GM23248 (cell line): ENCODE measurements around the gene SLC4A2. TPM values are rescaled to one million over a fixed set of nuclear protein-coding genes. Genes with fewer than 3 reads are reported as not detected.

Experiments used
- DNase-seq: peaks from one replicate; pipeline ENCODE4 v3.0.0-alpha.2; 2015
- H2AFZ ChIP-seq: fragments of 200-600 bp; sonication (generic); 2 replicates; pipeline ENCODE4 v1.6.1; 2016; ENCODE audit warnings: antibody characterized with exemption
- H3F3A ChIP-seq: fragments of 200-600 bp; sonication (generic); 2 replicates; pipeline ENCODE4 v1.6.1; 2016; ENCODE audit warnings: mild to moderate bottlenecking, antibody characterized with exemption, mixed run types; ENCODE audit not compliant: insufficient read depth
- H3K27ac ChIP-seq: fragments of 200-600 bp; sonication (generic); 2 replicates; pipeline ENCODE4 v1.5.1; 2016; ENCODE audit warnings: mild to moderate bottlenecking
- H3K27me3 ChIP-seq: fragments of 200-600 bp; sonication (generic); replicated peaks from 2 replicates; pipeline ENCODE4 v1.6.1; 2016; ENCODE audit warnings: mild to moderate bottlenecking; ENCODE audit not compliant: insufficient read depth
- H3K36me3 ChIP-seq: fragments of 200-600 bp; sonication (generic); 2 replicates; pipeline ENCODE4 v1.6.1; 2016; ENCODE audit warnings: low read depth, mild to moderate bottlenecking
- H3K4me1 ChIP-seq: fragments of 200-600 bp; sonication (generic); 2 replicates; pipeline ENCODE4 v1.6.1; 2016; ENCODE audit warnings: mild to moderate bottlenecking; ENCODE audit not compliant: insufficient read depth
- H3K4me2 ChIP-seq: fragments of 200-600 bp; sonication (generic); one replicate; pipeline ENCODE4 v1.6.1; 2016; ENCODE audit warnings: mild to moderate bottlenecking; ENCODE audit not compliant: unreplicated experiment
- H3K4me3 ChIP-seq: fragments of 200-600 bp; sonication (generic); 2 replicates; pipeline ENCODE4 v1.5.1; 2016; ENCODE audit warnings: mild to moderate bottlenecking
- H3K79me2 ChIP-seq: fragments of 200-600 bp; sonication (generic); 2 replicates; pipeline ENCODE4 v1.6.1; 2016; ENCODE audit warnings: mild to moderate bottlenecking; ENCODE audit not compliant: insufficient read depth
- H3K9ac ChIP-seq: fragments of 200-600 bp; sonication (generic); 2 replicates; pipeline ENCODE4 v1.6.1; 2016; ENCODE audit warnings: mild to moderate bottlenecking
- H3K9me2 ChIP-seq: fragments of 200-600 bp; sonication (generic); 2 replicates; pipeline ENCODE4 v1.6.1; 2016; ENCODE audit warnings: mixed run types, mild to moderate bottlenecking, moderate library complexity; ENCODE audit not compliant: insufficient read depth
- H3K9me3 ChIP-seq: fragments of 200-600 bp; sonication (generic); one replicate; pipeline ENCODE4 v1.6.1; 2017; ENCODE audit warnings: low read depth
- H4K20me1 ChIP-seq: fragments of 200-600 bp; sonication (generic); 2 replicates; pipeline ENCODE4 v1.6.0; 2016; ENCODE audit not compliant: insufficient read depth
- EZH2 ChIP-seq: fragments of 200-600 bp; sonication (generic); IDR thresholded peaks from 2 replicates; pipeline ENCODE4 v1.6.1; 2018; ENCODE audit warnings: antibody characterized with exemption, mild to moderate bottlenecking; ENCODE audit not compliant: insufficient read depth, poor library complexity, severe bottlenecking
- EZH2phosphoT487 ChIP-seq: fragments of 200-600 bp; sonication (generic); IDR thresholded peaks from 2 replicates; pipeline ENCODE4 v1.6.1; 2018; ENCODE audit warnings: antibody characterized with exemption, moderate library complexity, mild to moderate bottlenecking, low read depth; ENCODE audit not compliant: insufficient read depth
- WGBS, 2 experiments: methylation state at CpG; one replicate each; pipeline ENCODE4 v1.1.6; 2015 to 2017; ENCODE audit warnings: low lambda C conversion rate in 2 of 2, low coverage in 1 of 2; ENCODE audit errors: missing lambda C conversion rate in 2 of 2; 5-methylcytosine and 5-hydroxymethylcytosine counted together
- in situ Hi-C: fragments of 300-500 bp; cut with MboI; formaldehyde crosslinking; loops from 2 replicates; pipeline ENCODE4 v1.15.0; 2020
- polyA plus RNA-seq: library from polyadenylated mRNA; unstranded; fragments of >200 nt; fragmentation: Nextera tagmentation; extraction: Ambion mirVana; gene quantifications from 2 replicates; pipeline ENCODE4 v1.2.1, GENCODE V29; 2016
- total RNA-seq: library from RNA; depleted of rRNA; stranded (reverse); fragments of >200 nt; shearing (Covaris generic); gene quantifications from 2 replicates; pipeline ENCODE4 v1.2.3, GENCODE V29; 2014

The SLC4A2 gene
- total and polyA plus RNA-seq, 2 experiments from 2014 or later: 59.4 to 94.6 TPM

DNA sequence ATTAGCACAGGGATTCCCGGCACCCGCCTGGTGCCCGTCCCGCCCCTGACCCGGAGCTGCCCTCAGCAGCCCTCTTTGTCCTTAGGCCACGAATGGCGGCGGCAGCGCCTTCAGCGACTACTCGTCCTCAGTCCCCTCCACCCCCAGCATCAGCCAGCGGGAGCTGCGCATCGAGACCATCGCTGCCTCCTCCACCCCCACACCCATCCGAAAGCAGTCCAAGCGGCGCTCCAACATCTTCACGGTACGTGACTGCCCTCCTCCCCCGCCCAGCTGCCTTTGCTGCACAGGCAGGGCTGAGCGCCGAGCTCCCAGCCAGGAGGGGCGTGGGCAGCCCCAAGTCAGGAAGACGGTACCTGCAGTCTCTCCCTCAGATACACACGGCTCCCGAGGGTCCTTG lies 60.5 kb downstream of the SLC4A2 start:
- TF ChIP-seq EZH2phosphoT487 (no peak), EZH2 (no peak)
- no peak for DNase-seq
- peaks cover 6% of the 10 kb centered on the region for H3K36me3 ChIP-seq
- no peak overlapping the region for H3K4me3 ChIP-seq
- no peaks in the 10 kb centered on the region for H3K4me1 ChIP-seq
- no peak overlapping the region for H3K27ac ChIP-seq
- H2AFZ ChIP-seq: no peak overlapping the region
- no peaks in the 10 kb centered on the region for H3K27me3 ChIP-seq
- H3K9me2 ChIP-seq: no peaks in the 10 kb centered on the region
- H3K9me3 ChIP-seq: no peaks in the 10 kb centered on the region
- H4K20me1 ChIP-seq: no peaks in the 10 kb centered on the region
- peaks cover 16% of the 10 kb centered on the region for H3K79me2 ChIP-seq
- WGBS, 2 experiments: 98% methylated on average over 26 to 27 of the region's 27 CpGs
- no peaks in the 10 kb centered on the region for H3F3A ChIP-seq
- in situ Hi-C loops: no loop called here
- no peak overlapping the region for H3K9ac ChIP-seq
- H3K4me2 ChIP-seq: no peak overlapping the region

DNA sequence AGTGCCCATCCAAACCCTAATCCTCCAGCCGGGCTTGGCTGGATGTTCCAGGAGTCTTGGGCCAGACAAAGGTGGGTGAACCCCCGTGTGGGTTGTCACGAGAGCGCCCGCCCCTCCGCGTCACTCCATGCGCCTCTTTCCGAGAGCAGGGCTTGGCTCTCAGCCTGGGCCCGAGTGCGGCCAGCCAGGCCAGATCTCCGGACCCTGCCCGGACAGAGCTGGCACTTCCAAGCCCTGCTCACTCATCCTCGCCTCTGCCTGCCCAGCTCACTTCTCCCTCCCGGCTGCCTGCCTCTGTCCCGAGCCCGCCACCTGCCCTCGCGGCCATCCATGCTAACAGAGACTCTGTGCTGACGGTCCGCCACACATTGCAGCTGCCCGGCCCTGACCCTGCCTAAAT lies 61.5 kb downstream of the SLC4A2 start:
- H3K4me2 ChIP-seq: no peak overlapping the region
- H3K27me3 ChIP-seq: no peaks in the 10 kb centered on the region
- peaks cover 11% of the 10 kb centered on the region for H3K79me2 ChIP-seq
- H3K4me3 ChIP-seq: no peak overlapping the region
- peaks cover 6% of the 10 kb centered on the region for H3K36me3 ChIP-seq
- H3K9ac ChIP-seq: no peak overlapping the region
- no peak overlapping the region for H2AFZ ChIP-seq
- no peak overlapping the region for H3K27ac ChIP-seq
- no peak for DNase-seq
- in situ Hi-C loops: no loop called here
- H3F3A ChIP-seq: no peaks in the 10 kb centered on the region
- H3K9me2 ChIP-seq: no peaks in the 10 kb centered on the region
- no peaks in the 10 kb centered on the region for H3K4me1 ChIP-seq
- H4K20me1 ChIP-seq: no peaks in the 10 kb centered on the region
- WGBS, 2 experiments: 88 to 89% methylated on average over 12 to 22 of the region's 22 CpGs
- H3K9me3 ChIP-seq: no peaks in the 10 kb centered on the region
- no peak for TF ChIP-seq EZH2phosphoT487
- no peak for TF ChIP-seq EZH2

DNA sequence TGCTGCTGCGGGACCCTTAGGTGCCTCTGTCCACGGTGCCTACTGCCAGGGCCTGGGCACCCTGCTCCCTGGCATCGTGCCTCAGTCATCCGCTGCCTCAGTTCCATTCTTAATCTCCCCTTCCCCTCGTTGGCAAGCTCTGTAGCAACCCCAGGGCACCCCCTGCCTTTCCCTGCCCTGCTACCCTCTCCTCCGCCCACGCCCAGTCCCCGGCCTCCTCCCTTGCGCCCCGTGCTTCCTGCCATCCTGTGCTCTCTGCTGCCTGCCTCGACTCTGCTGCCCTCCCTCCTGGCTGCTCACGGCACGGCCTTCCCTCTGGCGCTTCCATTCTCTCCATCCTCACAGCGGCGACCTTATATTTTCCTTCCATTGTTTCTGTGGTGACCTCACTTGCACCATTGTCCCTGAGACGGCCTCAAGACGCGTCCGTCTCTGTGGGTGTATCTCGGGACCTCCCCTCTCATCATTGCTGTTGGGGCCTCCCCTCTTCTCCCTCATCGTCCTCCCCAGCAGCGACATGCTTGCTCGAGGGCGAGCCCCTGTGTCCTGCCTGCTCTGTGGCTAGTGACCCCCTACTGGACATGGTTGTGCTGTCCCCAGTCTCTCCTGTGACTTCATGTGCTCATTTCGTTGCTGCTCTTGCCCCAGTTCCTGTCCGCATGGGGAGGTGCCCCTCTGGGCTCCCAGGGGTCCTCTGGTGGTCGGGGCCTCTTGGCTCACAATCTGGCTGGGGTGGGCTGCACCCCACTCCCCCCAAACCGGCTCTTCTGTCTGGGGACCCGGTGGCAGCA lies 62.2 kb downstream of the SLC4A2 start:
- Histone ChIP-seq H2AFZ (no peak overlapping the region), H3K4me3 (no peak overlapping the region), H4K20me1 (no peaks in the 10 kb centered on the region), H3K9me3 (no peaks in the 10 kb centered on the region), H3K36me3 (peaks cover 6% of the 10 kb centered on the region), H3K27me3 (no peaks in the 10 kb centered on the region), H3K4me2 (no peak overlapping the region), H3K9ac (no peak overlapping the region), H3K4me1 (no peaks in the 10 kb centered on the region), H3K27ac (no peak overlapping the region), H3K79me2 (peaks cover 10% of the 10 kb centered on the region), H3K9me2 (no peaks in the 10 kb centered on the region), H3F3A (no peaks in the 10 kb centered on the region)
- WGBS, 2 experiments: 91% methylated on average over 24 to 30 of the region's 30 CpGs
- DNase-seq: no peak
- in situ Hi-C loops: no loop called here
- TF ChIP-seq EZH2phosphoT487 (no peak), EZH2 (no peak)

DNA sequence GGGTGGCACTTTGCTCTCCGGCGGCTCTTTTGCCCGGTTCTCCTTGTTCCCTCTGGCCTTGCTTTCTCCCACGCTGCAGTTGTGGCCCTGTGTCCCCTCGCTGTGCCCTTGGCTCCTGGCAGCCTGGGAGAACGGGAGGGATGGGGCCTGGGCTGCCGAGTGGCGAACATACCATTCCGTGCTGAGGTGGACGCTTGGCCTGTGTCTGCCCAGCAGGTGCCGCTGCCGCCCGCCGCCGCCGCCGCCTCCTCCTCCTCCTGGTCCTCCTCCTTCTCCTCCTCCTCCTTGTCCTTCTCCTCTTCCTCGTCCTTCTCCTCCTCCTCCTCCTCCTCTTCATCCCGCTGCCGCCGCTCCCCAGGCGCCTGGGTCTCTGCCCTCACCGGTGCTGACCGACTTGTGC lies 62.9 kb downstream of the SLC4A2 start:
- in situ Hi-C loops: no loop called here
- Histone ChIP-seq H3K27ac (no peak overlapping the region), H3K9ac (no peak overlapping the region), H3K4me1 (no peaks in the 10 kb centered on the region), H3K4me2 (no peak overlapping the region), H3K9me2 (no peaks in the 10 kb centered on the region), H3K36me3 (peaks cover 6% of the 10 kb centered on the region), H3K9me3 (no peaks in the 10 kb centered on the region), H3K27me3 (no peaks in the 10 kb centered on the region), H3K79me2 (peaks cover 11% of the 10 kb centered on the region), H4K20me1 (no peaks in the 10 kb centered on the region), H3K4me3 (no peak overlapping the region), H2AFZ (no peak overlapping the region), H3F3A (no peaks in the 10 kb centered on the region)
- no peak for DNase-seq
- TF ChIP-seq EZH2phosphoT487 (no peak), EZH2 (no peak)
- WGBS, 2 experiments: 91% methylated on average over 6 to 24 of the region's 24 CpGs

DNA sequence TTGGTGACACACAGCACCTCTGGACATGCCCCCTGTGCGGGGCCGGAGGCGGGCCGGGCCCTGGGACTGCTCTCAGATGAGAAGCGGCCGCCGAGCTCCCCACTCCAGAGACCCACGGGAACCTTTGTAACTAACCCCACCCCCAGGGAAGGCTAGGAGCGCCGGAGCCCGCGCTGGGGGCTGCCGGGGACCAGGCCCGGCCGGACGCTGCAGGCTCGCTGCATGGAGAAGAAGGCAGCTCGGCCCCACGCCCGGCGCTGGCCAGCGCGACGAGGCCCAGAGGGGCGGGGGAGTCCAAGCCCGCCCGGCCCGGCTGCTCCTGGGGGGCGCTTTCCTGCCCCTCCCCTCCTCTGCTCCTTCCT lies 63.4 kb downstream of the SLC4A2 start:
- no peak for DNase-seq
- in situ Hi-C loops: no loop called here
- Histone ChIP-seq H3K27ac (no peak overlapping the region), H3F3A (no peaks in the 10 kb centered on the region), H3K36me3 (peaks cover 6% of the 10 kb centered on the region), H3K9ac (no peak overlapping the region), H2AFZ (no peak overlapping the region), H3K27me3 (no peaks in the 10 kb centered on the region), H3K4me2 (no peak overlapping the region), H3K4me3 (no peak overlapping the region), H3K79me2 (peaks cover 11% of the 10 kb centered on the region), H3K4me1 (no peaks in the 10 kb centered on the region), H3K9me3 (no peaks in the 10 kb centered on the region), H4K20me1 (no peaks in the 10 kb centered on the region), H3K9me2 (no peaks in the 10 kb centered on the region)
- no peak for TF ChIP-seq EZH2
- no peak for TF ChIP-seq EZH2phosphoT487
- 90 to 93% methylated on average over 23 to 29 of the region's 29 CpGs for WGBS, 2 experiments
